ENCODE results near the gene TYW1B. TPM values are rescaled to one million over a fixed set of nuclear protein-coding genes. Genes with fewer than 3 reads are reported as not detected.
"Not testable (repeated sequence)": the region's sequence is repeated elsewhere in the genome, so short reads cannot be mapped to it uniquely, and the experiment has no call there.

TYW1B gene
- total RNA-seq, 4 donors from 2014 or later: 0.99 to 4.3 (median 1.5) TPM

- no peak overlapping the region for H3K27ac ChIP-seq (replicated peaks in 1 of 4)
- 93% methylated on average over 3 of the region's 3 CpGs for WGBS
- peaks cover 0 to 3% (median 0%) of the 10 kb centered on the region in 4 donors for H3K4me1 ChIP-seq
- DNase-seq (ENCODE audit: extremely low spot score): no peak
- H3K9me3 ChIP-seq: no peaks in the 10 kb centered on the region
- intact Hi-C loops (cut with DNase I): no loop called here
- H3K27me3 ChIP-seq: no peaks in the 10 kb centered on the region
- no peak overlapping the region for H3K4me3 ChIP-seq
- TF ChIP-seq POLR2A (IDR thresholded peaks at IDR 0.05; ENCODE audit: low read depth) (no peak), POLR2AphosphoS5 (IDR thresholded peaks at IDR 0.05) (no peak), CTCF (IDR thresholded peaks at IDR 0.05) (no peak), EP300 (IDR thresholded peaks at IDR 0.05) (no peak)
- no peaks in the 10 kb centered on the region for H3K36me3 ChIP-seq
Observed at GRCh38 chr7:72674394-72674793, 153.6 kb downstream of the TYW1B start.

GRCh38 chr7:72670850-72671249, 157.2 kb downstream of the TYW1B start:
- DNase-seq (ENCODE audit: extremely low spot score); H3K4me1 ChIP-seq; H3K27me3 ChIP-seq; H3K36me3 ChIP-seq; H3K9me3 ChIP-seq; H3K27ac ChIP-seq (replicated peaks in 1 of 4); H3K4me3 ChIP-seq; intact Hi-C loops (cut with DNase I): not testable (repeated sequence)
- 93% methylated on average over 3 of the region's 3 CpGs for WGBS

GRCh38 chr7:72668435-72668834, 159.6 kb downstream of the TYW1B start:
- intact Hi-C loops (cut with DNase I); DNase-seq (ENCODE audit: extremely low spot score); H3K27me3 ChIP-seq; H3K36me3 ChIP-seq; H3K4me3 ChIP-seq; H3K9me3 ChIP-seq; H3K27ac ChIP-seq (replicated peaks in 1 of 4); H3K4me1 ChIP-seq: not testable (repeated sequence)
- 69% methylated on average over 7 of the region's 7 CpGs for WGBS

GRCh38 chr7:72667049-72667448, 161.0 kb downstream of the TYW1B start:
- H3K27ac ChIP-seq (replicated peaks in 1 of 4); H3K4me1 ChIP-seq; DNase-seq (ENCODE audit: extremely low spot score); H3K27me3 ChIP-seq; H3K4me3 ChIP-seq; H3K9me3 ChIP-seq; intact Hi-C loops (cut with DNase I); H3K36me3 ChIP-seq: not testable (repeated sequence)
- WGBS: 45% methylated on average over 3 of the region's 3 CpGs

- H3K4me1 ChIP-seq; H3K27me3 ChIP-seq; H3K36me3 ChIP-seq; H3K27ac ChIP-seq (replicated peaks in 1 of 4); DNase-seq (ENCODE audit: extremely low spot score); H3K4me3 ChIP-seq; H3K9me3 ChIP-seq; intact Hi-C loops (cut with DNase I): not testable (repeated sequence)
- WGBS: 96% methylated on average over 4 of the region's 4 CpGs
Observed at GRCh38 chr7:72648574-72648973, 179.4 kb downstream of the TYW1B start.

- 94% methylated on average over 1 of the region's 1 CpG for WGBS
- H3K27me3 ChIP-seq; H3K4me3 ChIP-seq; intact Hi-C loops (cut with DNase I); H3K36me3 ChIP-seq; DNase-seq (ENCODE audit: extremely low spot score); H3K27ac ChIP-seq (replicated peaks in 1 of 4); H3K9me3 ChIP-seq; H3K4me1 ChIP-seq: not testable (repeated sequence)
Observed at GRCh38 chr7:72643708-72644107, 184.3 kb downstream of the TYW1B start.

GRCh38 chr7:72641485-72642248, 186.3 kb downstream of the TYW1B start:
- H3K9me3 ChIP-seq; H3K27ac ChIP-seq (replicated peaks in 1 of 4); H3K4me1 ChIP-seq; intact Hi-C loops (cut with DNase I); H3K4me3 ChIP-seq; H3K36me3 ChIP-seq; H3K27me3 ChIP-seq; DNase-seq (ENCODE audit: extremely low spot score): not testable (repeated sequence)
- WGBS: 89% methylated on average over 5 of the region's 5 CpGs

- 90% methylated on average over 2 of the region's 2 CpGs for WGBS
- intact Hi-C loops (cut with DNase I); DNase-seq (ENCODE audit: extremely low spot score); H3K36me3 ChIP-seq; H3K4me1 ChIP-seq; H3K9me3 ChIP-seq; H3K27me3 ChIP-seq; H3K27ac ChIP-seq (replicated peaks in 1 of 4); H3K4me3 ChIP-seq: not testable (repeated sequence)
Observed at GRCh38 chr7:72640740-72641139, 187.3 kb downstream of the TYW1B start.
